Suppressor macrophage treated with lipopolysaccharide for 4 hours (primary cell): ENCODE results near the gene OCLN.
A peak's percentile ranks its signal among the peaks of the same experiment; 100 is the strongest.
"Not testable (repeated sequence)": the region's sequence is repeated elsewhere in the genome, so short reads cannot be mapped to it uniquely, and the experiment has no call there.

Source experiments
- DNase-seq: peaks from one replicate; pipeline ENCODE4 v3.0.0-alpha.2; 2020

The OCLN gene

GRCh38 chr5:69530561-69531405 lies 38.2 kb downstream of the OCLN start:
- DNase-seq = peak; percentile 28

GRCh38 chr5:69531406-69531801 lies 38.8 kb downstream of the OCLN start:
- DNase-seq = no peak

- not testable (repeated sequence) for DNase-seq
Measured at GRCh38 chr5:69537911-69538310, 45.3 kb downstream of the OCLN start.

GRCh38 chr5:69538735-69539134 lies 46.1 kb downstream of the OCLN start:
- not testable (repeated sequence) for DNase-seq

GRCh38 chr5:69541347-69541746 lies 48.8 kb downstream of the OCLN start:
- not testable (repeated sequence) for DNase-seq

GRCh38 chr5:69542838-69543618 lies 50.4 kb downstream of the OCLN start:
- not testable (repeated sequence) for DNase-seq

GRCh38 chr5:69544602-69545001 lies 52.0 kb downstream of the OCLN start:
- DNase-seq = not testable (repeated sequence)

- DNase-seq = peak; percentile 69
Measured at GRCh38 chr5:69559908-69560330, 67.3 kb downstream of the OCLN start, which contains the start of gene GTF2H2C. Gene GTF2H2C, plus strand, starts transcription at chr5:69560191. Its CDS starts 4,942 bp downstream, at chr5:69565133.

- DNase-seq = not testable (repeated sequence)
Measured at GRCh38 chr5:69560587-69561431, 68.2 kb downstream of the OCLN start.

GRCh38 chr5:69566172-69566571 lies 73.6 kb downstream of the OCLN start:
- DNase-seq = not testable (repeated sequence)

GRCh38 chr5:69568072-69568471 lies 75.5 kb downstream of the OCLN start:
- DNase-seq = not testable (repeated sequence)

GRCh38 chr5:69583356-69583755 lies 90.8 kb downstream of the OCLN start:
- DNase-seq = not testable (repeated sequence)

- DNase-seq = not testable (repeated sequence)
Measured at GRCh38 chr5:69596114-69596840, 103.7 kb downstream of the OCLN start.

- DNase-seq = not testable (repeated sequence)
Measured at GRCh38 chr5:69601947-69602346, 109.4 kb downstream of the OCLN start.

GRCh38 chr5:69606839-69607238 lies 114.2 kb downstream of the OCLN start:
- DNase-seq = not testable (repeated sequence)
